Measurements from ENCODE around the gene ZNF385A. TPM values are rescaled to one million over a fixed set of nuclear protein-coding genes. Genes with fewer than 3 reads are reported as not detected.

The ZNF385A gene
- total and polyA plus RNA-seq, 9 of the 15 experiments (the other 6 are each of a cell fraction or from before 2014, with no cell fraction given): 1.0 to 111 (median 7.7) TPM

GRCh38 chr12:54425702-54426101 is 41.2 kb upstream of the ZNF385A start:
- DNase-seq (ENCODE audit: extremely low read depth in 1 of 4, low spot score in 3 of 4) (peak in 3 of 4 experiments; percentile 43 to 46 (median 45)), FAIRE-seq (no peak), ATAC-seq (peak; percentile 25; the same call in 2 of the 3 replicates)
- in situ Hi-C loops (cut with MboI) (no loop called here), intact Hi-C loops (cut with micrococcal nuclease) (no loop called here)
- no peaks in the 10 kb centered on the region for H3K27me3 ChIP-seq (ENCODE audit: control insufficient read depth in 2 of 2, insufficient read depth in 2 of 2, low read length in 2 of 2)
- no peaks in the 10 kb centered on the region for H3K36me3 ChIP-seq (ENCODE audit: control insufficient read depth, insufficient read depth, low read length)
- no peaks in the 10 kb centered on the region for H4K20me1 ChIP-seq (replicated peaks; ENCODE audit: control insufficient read depth, insufficient read depth, low read length)
- H3K79me2 ChIP-seq (ENCODE audit: control insufficient read depth, insufficient read depth, low read length): no peaks in the 10 kb centered on the region
- H3K4me3 ChIP-seq: no peak overlapping the region
- ChIA-PET CTCF (ENCODE audit: low intra/inter-chr PET ratio) (no interaction called here), POLR2A (interaction anchor here (0.6 to 2.9 kb wide), 3 partner anchors 10 to 1388 kb away, joined by 4 to 8 read pairs (median 8); no protein-coding TSS in a partner anchor)
- no peak overlapping the region for H2AFZ ChIP-seq (ENCODE audit: low read depth, low read length)
- H3K4me1 ChIP-seq (replicated peaks in 1 of 2; ENCODE audit: control insufficient read depth in 2 of 2, insufficient read depth in 2 of 2, low read length in 2 of 2): peaks cover 33 to 82% of the 10 kb centered on the region in 2 experiments
- WGBS (ENCODE audit: insufficient coverage, low coverage, missing lambda C conversion rate): 5% methylated on average over 2 of the region's 2 CpGs
- no peak overlapping the region for H3K9ac ChIP-seq (ENCODE audit: insufficient read depth in 1 of 2, low read depth in 2 of 2, low read length in 2 of 2)
- BruUV-seq (replicated peaks): no TSS peak
- TF ChIP-seq NR2F6 (CRISPR knock-in tag; IDR thresholded peaks at IDR 0.05) (no peak), ZNF146 (CRISPR knock-in tag; IDR thresholded peaks at IDR 0.05; ENCODE audit: unreplicated experiment) (no peak), ETV6 (IDR thresholded peaks at IDR 0.05; ENCODE audit: borderline replicate concordance in 1 of 2, low read depth in 2 of 2, low read length in 1 of 2) (no peak), ETV6 (CRISPR knock-in tag; IDR thresholded peaks at IDR 0.05; ENCODE audit: borderline replicate concordance) (no peak), TFAP4 (CRISPR knock-in tag; IDR thresholded peaks at IDR 0.05; ENCODE audit: borderline replicate concordance) (peak; percentile 63; the same call in 1 of the 2 replicates), VEZF1 (CRISPR knock-in tag; IDR thresholded peaks at IDR 0.05) (0 out of 2 replicates have a peak, but pooled peaks have one; percentile 21), ZNF740 (CRISPR knock-in tag; IDR thresholded peaks at IDR 0.05) (peak; percentile 32; the same call in 1 of the 2 replicates), ZNF740 (tag; IDR thresholded peaks at IDR 0.05) (no peak)
- H3K27ac ChIP-seq (ENCODE audit: extremely low read depth, low read depth, low read length): no peak overlapping the region
- H3K9me1 ChIP-seq (ENCODE audit: control insufficient read depth, insufficient read depth, low read length): no peaks in the 10 kb centered on the region
- H3K9me3 ChIP-seq (replicated peaks; ENCODE audit: control insufficient read depth, insufficient read depth, low read depth, low read length): no peaks in the 10 kb centered on the region
- H3K4me2 ChIP-seq (ENCODE audit: insufficient read depth, low read length): no peak overlapping the region
